Osteoblast (primary cell): ENCODE measurements around the gene SPTAN1. TPM values are rescaled to one million over a fixed set of nuclear protein-coding genes. Genes with fewer than 3 reads are reported as not detected.
A peak's percentile ranks its signal among the peaks of the same experiment; 100 is the strongest.
"Not testable (repeated sequence)": the region's sequence is repeated elsewhere in the genome, so short reads cannot be mapped to it uniquely, and the experiment has no call there.

Experiments
- DNase-seq: peaks from one replicate; pipeline ENCODE4 v3.0.0; 2011; ENCODE audit warnings: low spot score, mixed read lengths; ENCODE audit not compliant: insufficient read length; ENCODE audit errors: missing footprints
- H2AFZ ChIP-seq: 2 replicates; pipeline ENCODE4 v1.6.0; 2011; ENCODE audit warnings: mild to moderate bottlenecking, low read length
- H3K27ac ChIP-seq: 2 replicates; pipeline ENCODE4 v1.5.1; 2011; ENCODE audit warnings: mild to moderate bottlenecking, low read depth, low read length, moderate library complexity
- H3K27me3 ChIP-seq: 2 replicates; pipeline ENCODE4 v1.6.0; 2012; ENCODE audit warnings: mild to moderate bottlenecking, control low read depth, inconsistent platforms, low read length, moderate library complexity; ENCODE audit not compliant: insufficient read depth
- H3K36me3 ChIP-seq: 2 replicates; pipeline ENCODE4 v1.5.1; 2011; ENCODE audit warnings: mild to moderate bottlenecking, low read length, control low read depth, moderate library complexity; ENCODE audit not compliant: insufficient read depth
- H3K4me1 ChIP-seq: 2 replicates; pipeline ENCODE4 v1.5.1; 2011; ENCODE audit warnings: mild to moderate bottlenecking, low read length, control low read depth, moderate library complexity; ENCODE audit not compliant: insufficient read depth
- H3K4me2 ChIP-seq: 2 replicates; pipeline ENCODE4 v1.6.0; 2011; ENCODE audit warnings: mild to moderate bottlenecking, low read length; ENCODE audit not compliant: insufficient read depth
- H3K4me3 ChIP-seq: fragments of 200-600 bp; sonication (generic); 3 replicates; pipeline ENCODE4 v1.5.1; 2012; ENCODE audit warnings: mild to moderate bottlenecking, low read length, inconsistent platforms; ENCODE audit not compliant: insufficient read depth
- H3K79me2 ChIP-seq: 2 replicates; pipeline ENCODE4 v1.6.0; 2012; ENCODE audit warnings: mild to moderate bottlenecking, low read length, control low read depth, inconsistent platforms; ENCODE audit not compliant: insufficient read depth
- H3K9me3 ChIP-seq: 2 replicates; pipeline ENCODE4 v1.5.1; 2011; ENCODE audit warnings: low read depth, low read length, control low read depth
- H4K20me1 ChIP-seq: 2 replicates; pipeline ENCODE4 v1.6.0; 2012; ENCODE audit warnings: mild to moderate bottlenecking, low read length, control low read depth; ENCODE audit not compliant: insufficient read depth
- CTCF ChIP-seq: IDR thresholded peaks from 2 replicates; pipeline ENCODE4 v1.5.1; 2011; ENCODE audit warnings: mild to moderate bottlenecking, low read depth, low read length, moderate library complexity; ENCODE audit errors: extremely low read depth
- total RNA-seq: library from RNA; depleted of rRNA; stranded (reverse); fragments of >200 nt; gene quantifications from 2 replicates; pipeline ENCODE4 v1.2.3, GENCODE V29; 2012

Gene SPTAN1
- total RNA-seq, 1 donor: 354 TPM

GRCh38 chr9:128505414-128505765, 47.0 kb upstream of the SPTAN1 start:
- Histone ChIP-seq H3K27me3 (no peaks in the 10 kb centered on the region), H3K79me2 (peaks cover 34% of the 10 kb centered on the region), H3K36me3 (peaks cover 25% of the 10 kb centered on the region), H3K4me3 (peak overlapping the region; percentile 89), H3K4me1 (peaks cover 12% of the 10 kb centered on the region), H2AFZ (peak overlapping the region; percentile 90), H3K9me3 (no peaks in the 10 kb centered on the region), H4K20me1 (no peaks in the 10 kb centered on the region), H3K4me2 (peak overlapping the region; percentile 82), H3K27ac (peak overlapping the region; percentile 70)
- DNase-seq: no peak
- no peak for TF ChIP-seq CTCF

GRCh38 chr9:128505906-128506305, 46.5 kb upstream of the SPTAN1 start:
- not testable (repeated sequence) for DNase-seq, H3K9me3 ChIP-seq, H2AFZ ChIP-seq, H3K27me3 ChIP-seq, H3K4me3 ChIP-seq, H4K20me1 ChIP-seq
- H3K4me2 ChIP-seq: peak overlapping the region; percentile 82
- peaks cover 21% of the 10 kb centered on the region for H3K36me3 ChIP-seq
- H3K79me2 ChIP-seq: peaks cover 34% of the 10 kb centered on the region
- peak overlapping the region; percentile 70 for H3K27ac ChIP-seq
- H3K4me1 ChIP-seq: peaks cover 12% of the 10 kb centered on the region

GRCh38 chr9:128512820-128513219, 39.6 kb upstream of the SPTAN1 start:
- Histone ChIP-seq H3K4me1 (no peaks in the 10 kb centered on the region), H3K9me3 (no peaks in the 10 kb centered on the region), H3K27me3 (no peaks in the 10 kb centered on the region), H3K4me3 (no peak overlapping the region), H4K20me1 (no peaks in the 10 kb centered on the region), H3K27ac (no peak overlapping the region), H3K79me2 (peaks cover 12% of the 10 kb centered on the region), H3K4me2 (no peak overlapping the region), H2AFZ (no peak overlapping the region), H3K36me3 (peaks cover 30% of the 10 kb centered on the region)
- no peak for DNase-seq
- TF ChIP-seq CTCF: no peak

- H3K4me1 ChIP-seq: no peaks in the 10 kb centered on the region
- peaks cover 22% of the 10 kb centered on the region for H3K36me3 ChIP-seq
- no peak overlapping the region for H3K4me3 ChIP-seq
- no peak for DNase-seq
- H2AFZ ChIP-seq: no peak overlapping the region
- H3K79me2 ChIP-seq: no peaks in the 10 kb centered on the region
- H3K27me3 ChIP-seq: no peaks in the 10 kb centered on the region
- no peak overlapping the region for H3K4me2 ChIP-seq
- H4K20me1 ChIP-seq: no peaks in the 10 kb centered on the region
- H3K9me3 ChIP-seq: no peaks in the 10 kb centered on the region
- H3K27ac ChIP-seq: no peak overlapping the region
- no peak for TF ChIP-seq CTCF
Observed at GRCh38 chr9:128521956-128522355, 30.4 kb upstream of the SPTAN1 start.
